AG20443 (cell line): ENCODE data around the gene CFAP77.
"Not testable (repeated sequence)": the region's sequence is repeated elsewhere in the genome, so short reads cannot be mapped to it uniquely, and the experiment has no call there.

Experiments
- DNase-seq: peaks from one replicate; pipeline ENCODE4 v3.0.0; 2012; ENCODE audit warnings: low spot score, mixed read lengths

CFAP77 gene

DNA sequence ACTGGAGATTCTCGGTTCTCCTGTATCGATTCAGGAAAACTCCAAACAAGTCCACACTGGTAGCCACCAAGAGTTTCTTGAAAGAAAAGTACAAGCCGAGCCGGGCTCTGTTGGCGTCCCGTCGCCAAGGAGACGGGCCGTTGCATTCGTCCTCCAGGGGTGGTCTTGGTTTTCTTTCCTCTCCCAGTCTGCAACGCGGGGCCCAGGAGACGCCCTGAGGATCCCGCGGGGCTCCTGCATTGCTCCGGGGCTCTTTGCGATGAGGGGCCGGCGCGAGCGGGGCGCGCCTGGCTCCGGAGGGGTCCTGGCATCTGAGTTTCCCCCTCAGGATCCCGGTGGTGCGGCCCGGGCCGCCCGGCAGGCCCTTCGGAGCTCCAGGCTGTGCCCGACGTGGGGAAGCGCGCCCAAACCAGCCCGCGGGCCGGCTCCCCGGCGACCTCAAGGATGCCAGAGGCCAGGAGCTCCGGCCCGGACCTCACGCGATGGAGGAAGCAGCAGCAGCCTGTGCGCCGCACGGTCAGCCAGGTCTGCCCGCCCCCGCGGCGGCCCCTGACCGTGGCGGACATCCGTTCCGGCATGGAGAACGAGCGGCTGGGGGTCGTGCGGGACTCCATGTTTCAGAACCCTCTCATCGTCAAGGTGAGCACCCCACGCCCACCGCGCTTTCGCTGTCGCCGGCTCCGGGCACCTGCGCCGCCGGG lies at the start of gene CFAP77:
CFAP77 (plus strand) TSS at position 384 of the 701 bp plus-strand sequence; CDS start at position 445, 61 bp downstream.
- peak; percentile 86 for DNase-seq

DNA sequence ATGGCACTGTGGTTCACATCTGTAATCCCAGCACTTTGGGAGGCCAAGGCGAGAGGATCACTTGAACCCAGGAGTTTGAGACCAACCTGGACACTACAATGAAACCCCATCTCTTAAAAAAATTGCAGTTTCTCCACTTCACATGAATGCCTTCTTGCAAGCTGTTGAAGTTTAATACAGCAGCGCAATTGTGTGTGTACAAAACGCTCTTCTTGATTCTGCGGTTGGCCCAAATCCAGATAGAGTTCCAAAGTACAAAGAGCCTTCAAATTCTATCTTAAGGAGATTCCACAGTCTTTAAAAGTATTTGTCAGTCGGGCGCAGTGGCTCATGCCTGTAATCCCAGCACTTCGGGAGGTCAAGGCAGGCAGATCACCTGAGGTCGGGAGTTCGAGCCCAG lies 45.9 kb upstream of the CFAP77 start:
- no peak for DNase-seq

DNA sequence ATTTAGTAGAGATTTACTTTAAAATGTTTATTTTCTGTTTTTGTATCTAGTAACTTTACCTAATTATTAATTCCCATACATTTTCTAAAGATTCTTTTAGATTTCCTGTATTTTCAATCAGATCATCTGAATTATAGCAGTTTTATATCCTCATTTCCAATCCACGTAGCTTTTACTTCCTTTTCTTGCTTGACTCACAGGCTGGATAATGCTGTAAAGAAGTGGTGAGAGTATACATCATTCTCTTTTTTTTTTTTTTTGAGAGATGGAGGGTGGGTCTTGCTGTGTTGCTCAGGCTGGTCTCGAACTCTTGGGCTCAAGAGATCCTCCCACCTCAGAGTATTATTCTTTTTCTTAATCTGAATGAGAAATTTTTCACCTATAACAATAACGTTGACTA lies 44.0 kb upstream of the CFAP77 start:
- no peak for DNase-seq

DNA sequence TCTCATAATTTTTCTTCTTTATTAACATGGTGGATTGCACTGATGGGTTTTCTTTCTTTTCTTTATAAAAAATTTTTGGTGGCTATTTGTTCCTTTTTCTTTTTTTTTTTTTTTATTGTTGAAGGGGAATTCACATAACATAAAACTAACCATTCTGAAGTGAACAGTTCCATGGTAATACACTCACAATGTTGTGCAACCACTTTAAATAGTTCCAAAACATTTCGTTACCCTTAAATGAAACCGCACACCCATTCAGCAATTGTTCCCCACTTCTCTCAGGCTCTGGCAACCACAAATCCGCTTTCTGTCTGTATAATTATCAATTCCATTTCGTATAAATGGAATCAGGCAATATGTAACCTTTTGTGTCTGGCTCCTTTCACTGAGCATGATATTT lies 43.5 kb upstream of the CFAP77 start:
- DNase-seq, result no peak

DNA sequence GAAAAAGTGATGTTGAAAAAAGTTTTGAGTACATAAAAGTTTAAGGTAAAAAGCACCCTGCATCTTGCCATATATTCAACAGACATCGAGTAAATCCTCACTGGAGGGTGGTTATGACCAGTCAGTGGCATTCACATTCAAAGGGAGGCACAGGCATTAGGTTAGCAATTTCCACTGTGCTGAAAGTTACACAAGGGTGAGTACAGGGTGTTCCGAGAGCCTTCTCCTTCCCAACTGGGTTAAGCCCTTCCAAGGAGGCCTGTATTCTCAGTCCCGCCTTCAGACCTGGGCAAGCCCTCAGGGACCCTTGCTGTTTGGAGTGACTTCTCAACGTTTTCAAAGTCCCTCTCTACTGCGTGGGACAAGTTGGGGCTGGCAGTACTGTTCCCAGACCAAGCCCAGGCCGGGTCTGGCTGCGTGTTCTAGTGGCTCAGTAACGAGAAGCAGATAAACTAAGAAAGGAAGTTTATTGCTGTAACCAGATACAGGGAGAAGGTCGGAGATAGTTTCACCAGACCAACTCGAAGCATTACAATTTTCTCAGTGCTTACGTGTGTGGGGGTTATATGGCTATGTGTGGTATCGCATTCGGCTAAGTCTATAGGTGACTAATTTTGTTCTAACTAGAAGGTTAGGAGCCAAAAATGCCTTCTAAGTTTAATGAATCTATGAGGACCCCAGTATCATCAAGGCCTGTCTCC lies 42.2 kb upstream of the CFAP77 start:
- DNase-seq, result no peak

DNA sequence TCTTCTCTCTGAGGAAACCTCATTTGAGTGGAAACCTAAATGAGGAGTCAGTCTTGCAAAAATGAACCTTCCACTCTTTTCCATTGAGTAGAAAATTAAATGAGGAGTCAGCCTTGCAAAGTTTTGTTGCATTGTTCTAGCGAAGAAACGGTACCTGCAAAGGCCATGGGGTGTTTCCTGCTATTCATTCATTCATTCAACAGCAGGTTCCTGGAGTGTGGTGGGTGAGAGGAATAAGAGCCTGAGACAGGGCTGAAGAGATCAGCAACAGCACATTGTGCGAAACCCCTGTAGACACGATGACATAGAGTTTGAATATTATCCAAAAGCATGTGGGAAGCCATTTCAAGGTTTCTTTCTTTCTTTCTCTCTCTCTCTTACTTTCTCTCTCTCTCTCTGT lies 40.6 kb upstream of the CFAP77 start:
- DNase-seq, result no peak

DNA sequence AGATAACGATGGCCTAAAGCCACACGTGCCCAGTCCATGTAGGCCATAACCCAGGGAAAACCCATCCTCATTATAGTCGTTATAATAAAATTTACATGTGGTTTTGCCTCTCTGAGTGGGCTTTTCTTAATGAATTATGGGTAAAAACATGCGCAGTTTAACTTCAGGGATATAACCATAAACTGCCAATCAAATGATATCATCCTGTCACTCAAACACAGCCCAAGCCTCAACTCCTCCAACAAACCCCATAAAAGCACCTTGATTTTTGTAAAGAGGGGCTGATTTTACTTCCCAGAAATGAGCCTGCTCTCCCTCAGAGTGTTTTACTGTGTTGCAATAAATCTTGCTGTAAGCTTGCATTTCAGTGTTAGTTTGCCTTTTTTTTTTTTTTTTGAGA lies 39.4 kb upstream of the CFAP77 start:
- DNase-seq, result no peak

DNA sequence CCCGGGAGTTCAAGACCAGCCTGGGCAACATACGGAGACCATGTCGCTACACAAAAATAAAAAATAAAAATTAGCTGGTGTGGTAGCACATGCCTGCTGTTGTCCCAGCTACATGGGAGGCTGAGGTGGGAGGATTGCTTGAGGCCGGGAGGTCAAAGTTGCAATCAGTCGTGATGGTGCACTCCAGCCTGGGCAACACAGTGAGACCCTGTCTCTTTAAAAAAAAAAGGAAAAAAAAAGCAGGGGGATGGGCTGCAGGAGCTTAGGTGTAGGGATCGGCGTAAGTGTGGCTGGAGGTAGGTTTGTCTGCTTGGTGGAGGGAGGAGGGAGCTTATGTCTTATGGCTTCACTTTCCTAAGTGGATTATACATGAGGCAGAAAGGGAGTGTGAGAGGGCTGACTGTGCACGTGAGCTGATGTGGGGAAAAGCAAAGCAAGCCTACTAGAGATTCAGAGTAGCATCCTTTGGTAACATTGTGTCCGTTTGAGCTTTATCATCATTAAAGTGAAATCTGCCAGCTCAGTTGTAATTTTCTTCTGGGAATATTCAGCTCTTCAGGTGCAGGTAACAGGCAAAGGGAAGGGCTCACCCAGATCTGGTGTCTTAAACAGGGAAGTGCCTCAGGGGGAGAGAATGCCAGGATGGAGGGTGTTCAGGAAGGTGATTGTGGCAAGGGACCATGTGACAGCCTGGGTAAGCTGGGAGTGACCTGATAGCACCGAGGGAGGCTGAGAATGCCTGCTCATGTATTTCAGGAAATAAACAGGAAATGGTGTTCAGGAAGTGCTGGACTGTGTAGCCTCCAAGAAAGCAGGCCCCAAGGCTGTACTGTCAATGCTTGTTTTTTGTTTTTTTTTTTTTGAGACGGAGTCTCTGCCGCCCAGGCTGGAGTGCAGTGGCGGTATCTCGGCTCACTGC lies 37.6 kb upstream of the CFAP77 start:
- DNase-seq, result peak; percentile 18

DNA sequence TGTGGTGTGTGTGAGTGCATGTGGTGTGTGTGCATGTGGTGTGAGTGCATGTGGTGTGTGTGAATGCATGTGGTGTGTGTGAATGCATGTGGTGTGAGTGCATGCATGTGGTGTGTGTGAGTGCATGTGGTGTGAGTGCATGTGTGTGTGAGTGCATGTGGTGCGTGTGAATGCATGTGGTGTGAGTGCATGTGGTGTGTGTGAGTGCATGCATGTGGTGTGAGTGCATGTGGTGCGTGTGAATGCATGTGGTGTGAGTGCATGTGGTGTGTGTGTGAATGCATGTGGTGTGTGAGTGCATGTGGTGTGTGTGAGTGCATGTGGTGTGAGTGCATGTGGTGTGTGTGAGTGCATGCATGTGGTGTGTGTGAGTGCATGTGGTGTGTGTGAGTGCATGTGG lies 32.2 kb upstream of the CFAP77 start:
- DNase-seq, result not testable (repeated sequence)

DNA sequence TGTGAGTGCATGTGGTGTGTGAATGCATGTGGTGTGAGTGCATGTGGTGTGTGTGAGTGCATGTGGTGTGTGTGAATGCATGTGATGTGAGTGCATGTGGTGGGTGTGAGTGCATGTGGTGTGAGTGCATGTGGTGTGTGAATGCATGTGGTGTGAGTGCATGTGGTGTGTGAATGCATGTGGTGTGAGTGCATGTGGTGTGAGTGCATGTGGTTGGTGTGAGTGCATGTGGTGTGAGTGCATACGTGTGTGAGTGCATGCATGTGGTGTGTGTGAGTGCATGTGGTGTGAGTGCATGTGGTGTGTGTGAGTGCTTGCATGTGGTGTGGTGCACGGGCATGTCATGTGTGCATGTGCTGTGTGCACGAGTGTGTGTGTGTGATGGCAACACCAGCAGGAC lies 31.6 kb upstream of the CFAP77 start:
- DNase-seq, result not testable (repeated sequence)

DNA sequence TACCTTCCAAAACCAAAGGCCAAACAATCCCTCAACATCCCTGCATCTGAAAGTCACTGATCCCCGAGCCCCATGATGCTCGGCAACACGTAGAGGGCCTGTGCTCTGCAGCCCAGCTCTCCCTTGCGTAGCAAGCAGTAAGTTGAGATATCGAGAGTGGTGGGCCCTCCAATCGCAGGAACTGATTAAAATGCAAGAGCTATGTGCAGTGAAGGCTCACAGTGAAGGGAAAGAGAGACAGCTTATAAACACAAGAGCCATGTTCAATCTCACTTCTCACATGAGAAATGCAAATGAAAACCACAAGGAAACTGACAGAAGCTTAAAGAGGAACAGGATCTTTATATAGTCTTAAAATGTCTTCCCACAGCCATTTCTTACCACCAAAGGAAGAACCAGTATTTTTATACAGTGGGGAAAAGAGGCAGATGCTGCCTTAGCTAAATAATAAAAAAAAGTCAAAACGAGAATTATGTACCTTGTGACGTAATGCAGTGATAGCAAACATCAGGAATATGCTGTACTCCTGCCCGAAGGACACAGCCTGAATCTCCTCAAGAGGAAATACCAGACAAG lies 28.0 kb upstream of the CFAP77 start:
- DNase-seq, result no peak

DNA sequence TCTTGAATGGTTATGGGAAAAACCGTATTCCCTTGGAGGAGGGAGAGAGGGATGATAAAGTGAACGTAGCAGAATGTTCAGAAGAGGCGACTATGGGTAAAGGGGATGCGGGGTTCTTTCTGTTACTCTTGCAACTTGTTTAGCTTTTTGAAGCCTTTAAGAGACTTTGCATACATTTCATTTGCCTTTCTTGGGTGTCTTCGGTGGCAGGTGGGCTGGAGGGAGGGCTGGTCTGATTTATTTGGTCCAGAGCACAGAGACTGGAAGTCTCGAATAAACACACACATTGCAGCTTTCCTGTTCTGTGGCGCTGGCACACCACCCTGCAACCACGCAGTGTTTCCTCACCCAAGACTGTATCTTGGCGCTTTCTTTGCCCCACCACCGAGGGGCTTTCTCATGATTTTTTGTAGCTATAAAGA lies 26.5 kb upstream of the CFAP77 start:
- DNase-seq, result no peak

DNA sequence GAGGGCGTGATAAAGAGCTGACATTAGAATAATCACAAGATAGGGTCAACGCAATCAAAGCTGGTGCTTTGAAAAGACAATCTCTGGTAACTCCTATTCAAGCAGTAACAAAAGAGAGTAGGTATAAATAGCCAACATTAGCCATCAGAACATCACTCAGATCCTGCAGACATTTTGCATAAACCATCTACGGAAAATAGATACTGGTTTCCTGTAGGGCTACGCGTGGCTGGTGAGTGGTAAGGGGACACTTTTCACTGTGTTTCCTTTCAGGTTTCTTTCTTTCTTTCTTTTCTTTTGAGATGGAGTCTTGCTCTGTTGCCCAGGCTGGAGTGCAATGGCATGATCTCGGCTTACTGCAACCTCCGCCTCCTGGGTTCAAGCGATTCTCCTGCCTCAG lies 25.6 kb upstream of the CFAP77 start:
- no peak for DNase-seq

DNA sequence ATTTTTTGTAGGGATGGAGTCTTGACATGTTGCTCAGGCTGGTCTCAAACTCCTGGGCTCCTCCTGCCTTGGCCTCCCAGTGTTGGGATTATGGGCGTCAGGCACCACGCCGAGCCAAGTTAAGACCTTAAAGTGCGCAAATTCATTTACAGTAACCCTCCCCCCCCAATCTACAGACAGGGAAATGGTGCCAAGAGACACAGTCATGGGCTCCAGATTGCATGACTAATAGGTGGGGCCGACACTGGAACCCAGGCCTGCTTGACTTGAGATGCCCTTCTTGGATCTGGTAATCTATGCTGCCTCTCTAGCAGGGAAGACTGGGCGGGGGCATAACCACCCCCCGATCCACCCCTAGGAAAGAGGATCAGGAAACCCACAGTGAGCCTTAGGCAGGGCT lies 22.9 kb upstream of the CFAP77 start:
- DNase-seq, result no peak

DNA sequence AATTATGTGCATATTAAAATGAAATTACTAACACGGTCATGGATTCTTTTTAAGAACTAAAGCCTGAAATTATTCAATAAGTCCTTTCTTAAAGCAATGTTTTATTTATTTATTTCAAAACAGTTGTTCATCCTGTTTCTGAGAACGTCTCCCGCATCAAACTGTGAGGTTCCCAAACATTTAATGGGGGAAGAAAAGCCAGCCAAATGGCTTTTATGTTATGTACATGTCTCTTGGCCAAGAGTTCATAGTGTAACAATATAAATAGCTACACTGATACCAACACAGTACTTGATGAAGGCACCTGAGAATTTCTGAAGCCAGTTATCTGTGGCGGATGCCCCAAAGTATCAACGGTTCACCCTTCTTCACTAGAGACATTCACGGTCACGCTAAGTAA lies 19.0 kb upstream of the CFAP77 start:
- no peak for DNase-seq

DNA sequence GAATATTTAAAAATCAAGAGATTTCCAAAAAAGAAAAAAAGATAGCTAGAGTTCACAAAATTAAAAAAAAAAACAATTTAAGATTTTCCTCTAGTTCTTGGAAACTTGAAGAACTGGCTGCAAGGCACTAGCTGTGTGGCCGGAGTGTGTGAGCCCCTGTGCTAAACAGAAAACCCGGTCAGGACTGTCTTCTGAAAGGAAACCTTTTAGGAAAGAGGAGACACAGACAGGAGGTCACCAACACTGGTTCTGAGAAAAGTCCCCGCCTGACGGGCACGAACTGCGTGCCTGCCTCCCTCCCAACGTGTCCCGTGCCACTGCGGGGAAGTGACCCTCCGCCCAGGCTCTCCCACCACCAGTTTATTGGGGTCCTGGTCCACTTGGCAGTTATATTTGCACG lies 18.6 kb upstream of the CFAP77 start:
- no peak for DNase-seq

DNA sequence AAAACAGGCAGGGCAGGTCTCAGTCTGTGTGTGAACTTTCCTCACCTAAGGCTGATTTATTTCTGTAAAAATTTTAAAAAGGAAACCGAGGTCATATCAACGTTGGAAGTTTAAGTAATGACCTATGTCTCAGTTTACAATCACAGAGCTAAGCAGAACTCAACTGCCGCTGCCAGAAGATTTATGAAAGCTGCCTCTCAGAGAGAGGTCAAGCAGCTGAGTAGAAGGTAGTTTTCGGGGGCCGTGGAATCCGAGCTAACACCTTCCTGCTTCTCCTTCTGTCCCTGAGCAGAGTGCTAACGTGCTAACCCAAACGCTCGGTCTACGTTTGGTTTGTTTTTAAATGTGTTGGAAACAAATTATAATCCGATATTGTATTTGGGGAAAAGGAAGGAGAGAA lies 14.5 kb upstream of the CFAP77 start:
- no peak for DNase-seq

DNA sequence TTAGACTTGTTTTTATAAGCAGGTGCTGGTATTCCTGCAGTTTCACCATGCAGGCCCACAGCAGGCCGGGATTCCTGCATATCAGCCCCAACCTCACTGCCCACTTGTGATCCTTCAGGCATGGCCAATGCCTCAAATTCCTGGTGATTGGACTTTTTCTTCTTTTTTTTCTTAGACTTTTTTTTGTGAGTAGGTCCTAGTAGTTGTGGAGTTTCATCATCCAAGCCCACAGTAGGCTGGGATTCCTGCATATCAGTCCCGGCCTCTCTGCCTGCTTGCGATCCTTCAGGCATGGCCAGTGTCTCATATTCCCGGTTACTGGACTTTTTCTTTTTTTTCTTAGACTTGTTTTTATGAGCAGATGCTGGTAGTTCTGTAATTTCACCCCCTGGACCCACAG lies 8.2 kb upstream of the CFAP77 start:
- no peak for DNase-seq

DNA sequence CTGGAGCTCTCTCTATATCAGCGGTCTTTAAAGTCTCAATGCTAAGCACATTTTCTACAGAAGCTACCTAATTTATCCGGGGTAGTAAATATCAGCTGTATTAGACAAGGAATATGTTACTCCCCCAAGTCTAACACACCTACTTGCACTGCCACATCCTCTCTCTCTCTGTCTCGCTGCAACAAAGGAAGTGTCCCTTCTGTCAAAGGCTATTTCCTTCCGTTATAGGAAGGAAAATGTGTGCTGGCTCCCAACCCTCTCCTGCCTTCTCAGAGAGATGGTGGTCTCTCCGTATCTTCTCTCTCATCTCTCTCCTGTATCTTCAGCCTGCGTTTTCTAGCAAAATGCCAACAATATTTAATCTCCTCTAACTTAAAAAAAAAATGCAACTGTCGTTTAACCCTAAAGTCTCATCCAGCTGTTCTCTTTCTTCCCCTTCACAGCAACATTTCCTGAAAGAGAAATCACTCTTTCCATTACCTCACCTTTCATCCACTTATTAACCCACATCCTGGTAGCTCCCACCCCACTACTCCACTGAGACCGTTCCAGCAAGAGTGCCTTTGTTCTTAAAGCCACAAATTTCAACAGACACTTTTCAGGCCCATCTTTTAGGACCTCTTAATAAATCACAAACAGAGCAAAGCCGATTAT lies 5.7 kb upstream of the CFAP77 start:
- DNase-seq, result no peak

DNA sequence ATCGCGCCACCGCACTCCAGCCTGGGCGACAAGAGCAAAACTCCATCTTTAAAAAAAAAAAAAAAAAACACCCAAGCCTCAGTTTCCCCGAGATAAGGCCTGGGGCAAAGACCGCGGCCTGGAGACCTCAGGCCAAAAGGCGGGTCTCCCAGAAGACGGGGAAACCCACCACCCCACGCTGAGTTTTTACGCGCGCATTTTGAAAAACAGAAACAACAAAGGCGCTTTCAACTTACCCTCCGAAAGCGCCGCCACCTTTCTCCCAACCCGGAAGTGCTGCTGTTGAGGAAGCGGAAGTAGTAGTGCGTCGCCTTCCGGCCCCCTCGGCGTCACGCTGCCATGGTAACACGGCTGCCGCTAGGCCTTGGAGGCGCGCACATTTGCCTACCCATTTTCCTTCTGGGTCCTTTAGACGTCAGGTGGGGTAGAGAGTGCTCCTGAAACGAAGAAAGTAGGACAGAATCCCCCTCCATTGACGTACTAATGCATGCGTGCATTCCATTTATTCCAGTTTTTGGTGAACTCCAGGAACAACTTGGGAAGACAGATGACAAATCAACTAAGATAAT lies 3.4 kb upstream of the CFAP77 start, which contains the start of gene TTF1:
TTF1 (minus strand) TSS at position 287 of the 569 bp plus-strand sequence. CDS start 4,019 bp downstream, outside the sequence.
- peak; percentile 98 for DNase-seq

DNA sequence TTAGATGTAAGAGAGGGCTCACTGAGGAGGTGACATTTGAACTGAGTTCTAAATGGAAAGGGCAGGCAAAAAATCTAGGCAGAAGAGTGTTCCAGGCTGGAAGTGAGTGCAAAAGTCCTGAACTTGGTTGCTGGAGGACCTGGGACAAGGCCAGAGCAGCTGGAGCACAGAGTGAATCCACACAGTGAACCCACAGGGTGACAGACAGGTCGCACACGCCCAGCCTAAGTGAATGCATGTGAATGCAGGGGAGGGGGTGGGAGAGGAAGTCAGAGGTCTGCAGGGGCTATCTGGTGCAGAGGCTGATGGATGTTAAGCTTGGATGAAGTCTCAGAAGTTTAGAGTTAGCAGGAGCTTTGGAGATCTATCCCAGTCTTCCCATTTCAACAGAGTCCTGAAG lies 2.8 kb upstream of the CFAP77 start:
- DNase-seq, result no peak
